BE2C (cell line): Measurements from ENCODE around the gene AGAP1.

Experiments used
- DNase-seq: peaks from one replicate; pipeline ENCODE4 v3.0.0-alpha.2; 2020
- H3K27me3 ChIP-seq: fragments of 250-450 bp; sonication (Bioruptor Pico); 2 replicates; pipeline ENCODE4 v1.5.1; 2020; ENCODE audit warnings: mild to moderate bottlenecking
- H3K36me3 ChIP-seq: fragments of 250-450 bp; sonication (Bioruptor Pico); 2 replicates; pipeline ENCODE4 v1.5.1; 2020; ENCODE audit warnings: mild to moderate bottlenecking
- H3K4me1 ChIP-seq: fragments of 250-450 bp; sonication (Bioruptor Pico); 2 replicates; pipeline ENCODE4 v1.5.1; 2020
- H3K4me3 ChIP-seq: 2 replicates; pipeline ENCODE4 v1.5.1; 2011; ENCODE audit warnings: low read depth, low read length
- H3K9me3 ChIP-seq: fragments of 250-450 bp; sonication (Bioruptor Pico); 2 replicates; pipeline ENCODE4 v1.5.1; 2020
- TF ChIP-seq, protein P1 (sequence below): IDR thresholded peaks from 2 replicates; pipeline ENCODE4 v1.5.1; 2012; ENCODE audit warnings: mild to moderate bottlenecking, low read depth, low read length

AGAP1 gene

DNA sequence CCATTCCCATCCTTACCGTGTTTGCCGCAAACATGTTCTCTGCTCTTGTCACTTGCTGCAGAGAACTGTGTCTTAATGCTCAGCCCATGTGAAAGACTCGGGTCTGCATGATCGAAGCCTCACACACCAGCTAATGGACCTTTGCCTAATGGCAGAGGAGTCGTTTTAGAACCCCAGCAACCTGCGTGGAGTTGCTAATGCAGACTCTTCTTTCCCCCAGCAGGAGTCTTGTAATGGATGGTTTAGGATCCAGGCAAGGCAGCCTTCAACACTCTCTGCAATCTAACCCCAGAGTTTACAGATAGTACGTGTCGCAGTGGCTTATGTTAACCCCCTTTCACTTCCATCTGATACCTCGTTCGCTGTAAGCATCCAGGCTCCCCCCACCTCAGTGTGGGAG is 316.4 kb downstream of the AGAP1 start:
- DNase-seq = no peak
- TF ChIP-seq, protein P1, sequence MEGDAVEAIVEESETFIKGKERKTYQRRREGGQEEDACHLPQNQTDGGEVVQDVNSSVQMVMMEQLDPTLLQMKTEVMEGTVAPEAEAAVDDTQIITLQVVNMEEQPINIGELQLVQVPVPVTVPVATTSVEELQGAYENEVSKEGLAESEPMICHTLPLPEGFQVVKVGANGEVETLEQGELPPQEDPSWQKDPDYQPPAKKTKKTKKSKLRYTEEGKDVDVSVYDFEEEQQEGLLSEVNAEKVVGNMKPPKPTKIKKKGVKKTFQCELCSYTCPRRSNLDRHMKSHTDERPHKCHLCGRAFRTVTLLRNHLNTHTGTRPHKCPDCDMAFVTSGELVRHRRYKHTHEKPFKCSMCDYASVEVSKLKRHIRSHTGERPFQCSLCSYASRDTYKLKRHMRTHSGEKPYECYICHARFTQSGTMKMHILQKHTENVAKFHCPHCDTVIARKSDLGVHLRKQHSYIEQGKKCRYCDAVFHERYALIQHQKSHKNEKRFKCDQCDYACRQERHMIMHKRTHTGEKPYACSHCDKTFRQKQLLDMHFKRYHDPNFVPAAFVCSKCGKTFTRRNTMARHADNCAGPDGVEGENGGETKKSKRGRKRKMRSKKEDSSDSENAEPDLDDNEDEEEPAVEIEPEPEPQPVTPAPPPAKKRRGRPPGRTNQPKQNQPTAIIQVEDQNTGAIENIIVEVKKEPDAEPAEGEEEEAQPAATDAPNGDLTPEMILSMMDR = no peak
- Histone ChIP-seq H3K4me1 (no peaks in the 10 kb centered on the region), H3K4me3 (no peak overlapping the region), H3K9me3 (no peaks in the 10 kb centered on the region), H3K27me3 (no peaks in the 10 kb centered on the region), H3K36me3 (no peaks in the 10 kb centered on the region)

GRCh38 chr2:235810846-235811245 is 317.0 kb downstream of the AGAP1 start:
- Histone ChIP-seq H3K9me3 (no peaks in the 10 kb centered on the region), H3K36me3 (no peaks in the 10 kb centered on the region), H3K27me3 (no peaks in the 10 kb centered on the region), H3K4me1 (no peaks in the 10 kb centered on the region), H3K4me3 (no peak overlapping the region)
- no peak for DNase-seq
- TF ChIP-seq, protein P1 = no peak

GRCh38 chr2:235811446-235812184 is 317.8 kb downstream of the AGAP1 start:
- no peaks in the 10 kb centered on the region for H3K9me3 ChIP-seq

GRCh38 chr2:235812185-235812665 is 318.4 kb downstream of the AGAP1 start:
- Histone ChIP-seq H3K9me3 (no peaks in the 10 kb centered on the region), H3K4me3 (no peak overlapping the region), H3K36me3 (no peaks in the 10 kb centered on the region), H3K4me1 (no peaks in the 10 kb centered on the region), H3K27me3 (no peaks in the 10 kb centered on the region)
- TF ChIP-seq, protein P1 = no peak
- no peak for DNase-seq

More at GRCh38 chr2:235811446-235812184, 317.8 kb downstream of the AGAP1 start:
- no peak overlapping the region for H3K4me3 ChIP-seq
- no peaks in the 10 kb centered on the region for H3K4me1 ChIP-seq
- H3K36me3 ChIP-seq = no peaks in the 10 kb centered on the region
- H3K27me3 ChIP-seq = no peaks in the 10 kb centered on the region
- TF ChIP-seq, protein P1 = no peak
- no peak for DNase-seq

- H3K4me1 ChIP-seq = no peaks in the 10 kb centered on the region
- no peaks in the 10 kb centered on the region for H3K9me3 ChIP-seq
- no peaks in the 10 kb centered on the region for H3K36me3 ChIP-seq
- H3K4me3 ChIP-seq = no peak overlapping the region
- TF ChIP-seq, protein P1 = no peak
- no peaks in the 10 kb centered on the region for H3K27me3 ChIP-seq
- DNase-seq = no peak
Measured at GRCh38 chr2:235813398-235813797, 319.6 kb downstream of the AGAP1 start.

- TF ChIP-seq, protein P1 = no peak
- Histone ChIP-seq H3K36me3 (no peaks in the 10 kb centered on the region), H3K4me3 (no peak overlapping the region), H3K27me3 (no peaks in the 10 kb centered on the region), H3K9me3 (no peaks in the 10 kb centered on the region), H3K4me1 (no peaks in the 10 kb centered on the region)
- no peak for DNase-seq
Measured at GRCh38 chr2:235820571-235820970, 326.7 kb downstream of the AGAP1 start.
